HG03095 (cell line): ENCODE data around the gene MLC1.
"Not testable (repeated sequence)": the region's sequence is repeated elsewhere in the genome, so short reads cannot be mapped to it uniquely, and the experiment has no call there.

Experiments used
- ATAC-seq: cut with Tn5 transposase; IDR thresholded peaks from one replicate; pipeline ENCODE4 v1.9.1; 2021; ENCODE audit warnings: moderate library complexity; ENCODE audit not compliant: unreplicated experiment

Gene MLC1

DNA sequence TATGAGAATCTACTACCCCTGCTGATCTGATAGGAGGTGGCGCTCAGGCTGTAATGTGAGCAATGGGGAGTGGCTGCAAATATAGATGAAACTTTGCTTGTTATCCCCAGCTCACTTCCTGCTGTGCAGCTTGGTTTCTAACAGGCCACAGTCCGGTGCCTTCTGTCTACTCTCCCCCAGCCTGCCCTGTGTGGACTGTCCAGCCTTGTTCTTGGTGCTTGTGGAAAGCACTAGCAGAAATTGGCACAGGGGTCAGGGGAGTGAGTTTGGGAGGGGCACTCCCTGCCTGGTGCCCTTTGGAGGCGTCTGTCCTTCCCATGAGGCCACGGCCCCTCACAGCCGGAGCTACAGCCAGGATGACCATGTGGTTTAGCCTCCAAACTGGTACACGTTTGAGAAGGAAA lies 18.9 kb upstream of the MLC1 start:
- no peak for ATAC-seq

DNA sequence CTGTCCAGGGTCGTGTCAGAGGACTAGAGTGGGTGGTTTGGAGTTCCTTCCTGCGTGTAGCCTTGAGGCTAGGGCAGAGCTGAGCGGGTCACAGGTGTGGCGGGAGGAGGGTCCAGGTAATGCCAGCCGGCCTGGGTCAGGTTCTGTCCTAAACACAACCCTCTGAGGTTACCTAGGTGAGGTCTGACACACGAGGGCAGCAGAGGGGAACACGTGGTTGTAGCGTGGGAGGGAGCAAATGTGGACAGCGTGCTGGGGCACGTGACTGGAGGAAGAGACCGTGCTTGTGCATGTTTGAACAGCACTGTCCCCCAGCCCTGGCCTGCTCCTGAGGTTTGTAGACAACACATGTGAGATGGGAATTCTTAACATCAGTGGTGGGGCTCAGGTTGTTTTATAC lies 17.7 kb upstream of the MLC1 start:
- ATAC-seq: no peak

DNA sequence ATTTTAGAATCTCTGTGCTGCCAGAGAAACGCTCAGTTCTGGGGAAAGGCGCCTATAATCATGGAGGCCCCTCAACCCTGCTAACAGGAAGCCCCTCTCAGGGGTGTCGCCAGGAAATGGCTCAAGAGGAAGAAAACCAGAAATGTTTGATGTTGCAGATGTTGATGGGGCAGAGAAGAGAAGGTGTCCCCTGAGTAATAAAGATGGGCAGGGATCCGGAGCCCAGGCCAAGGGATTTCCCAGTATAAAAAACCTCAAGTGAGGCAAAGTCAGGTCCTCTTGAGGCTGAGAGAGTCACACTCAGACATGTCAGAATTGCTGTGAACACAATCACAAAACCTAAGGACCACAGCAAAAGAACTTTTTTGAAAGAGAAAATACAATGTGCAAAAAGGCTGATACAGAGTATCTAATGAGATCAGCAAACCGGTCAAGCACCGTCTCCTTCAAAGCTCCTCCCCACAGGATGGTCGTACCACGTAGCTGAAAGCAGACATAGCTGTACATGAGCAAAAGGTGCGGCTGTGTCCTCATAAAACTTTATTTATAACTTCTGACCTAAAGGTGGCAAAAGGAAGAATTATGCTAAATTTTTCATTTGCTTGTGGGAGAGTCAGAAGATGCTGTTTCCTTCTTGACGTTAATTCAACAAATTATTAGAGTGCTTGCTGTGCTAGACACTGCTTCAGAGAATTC lies 16.8 kb upstream of the MLC1 start:
- ATAC-seq: no peak

DNA sequence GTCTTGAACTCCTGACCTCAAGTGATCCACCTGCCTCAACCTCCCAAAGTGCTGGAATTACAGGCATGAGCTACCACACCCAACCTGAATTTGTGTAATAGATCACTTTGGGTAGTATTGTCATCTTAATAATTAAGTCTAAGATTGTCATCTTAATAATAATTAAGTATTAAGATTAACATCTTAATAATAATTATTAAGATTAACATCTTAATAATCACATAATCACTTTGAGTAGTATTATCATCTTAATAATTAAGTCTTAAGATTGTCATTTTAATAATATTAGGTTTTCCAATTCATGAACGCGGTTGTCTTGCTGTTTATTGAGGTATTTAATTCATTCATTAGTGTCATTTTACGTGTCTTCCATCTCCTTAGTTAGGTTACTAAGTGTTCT lies 12.8 kb upstream of the MLC1 start:
- no peak for ATAC-seq

DNA sequence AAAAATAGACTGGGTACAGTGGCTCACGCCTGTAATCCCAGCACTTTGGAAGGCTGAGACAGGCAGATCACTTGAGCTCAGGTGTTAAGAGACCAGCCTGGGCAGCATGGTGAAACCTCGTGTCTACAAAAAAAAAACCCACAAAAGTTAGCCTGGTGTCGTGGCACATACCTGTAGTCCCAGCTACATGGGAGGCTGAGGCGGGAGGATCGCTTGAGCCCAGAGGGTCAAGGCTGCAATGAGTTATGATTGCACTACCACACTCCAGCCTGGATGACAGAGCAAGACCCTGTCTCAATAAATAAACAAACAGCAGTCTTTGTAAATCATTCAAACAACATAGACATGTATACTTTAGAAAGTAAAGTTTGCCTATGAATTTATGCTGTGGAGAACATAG lies 7.1 kb upstream of the MLC1 start:
- no peak for ATAC-seq

DNA sequence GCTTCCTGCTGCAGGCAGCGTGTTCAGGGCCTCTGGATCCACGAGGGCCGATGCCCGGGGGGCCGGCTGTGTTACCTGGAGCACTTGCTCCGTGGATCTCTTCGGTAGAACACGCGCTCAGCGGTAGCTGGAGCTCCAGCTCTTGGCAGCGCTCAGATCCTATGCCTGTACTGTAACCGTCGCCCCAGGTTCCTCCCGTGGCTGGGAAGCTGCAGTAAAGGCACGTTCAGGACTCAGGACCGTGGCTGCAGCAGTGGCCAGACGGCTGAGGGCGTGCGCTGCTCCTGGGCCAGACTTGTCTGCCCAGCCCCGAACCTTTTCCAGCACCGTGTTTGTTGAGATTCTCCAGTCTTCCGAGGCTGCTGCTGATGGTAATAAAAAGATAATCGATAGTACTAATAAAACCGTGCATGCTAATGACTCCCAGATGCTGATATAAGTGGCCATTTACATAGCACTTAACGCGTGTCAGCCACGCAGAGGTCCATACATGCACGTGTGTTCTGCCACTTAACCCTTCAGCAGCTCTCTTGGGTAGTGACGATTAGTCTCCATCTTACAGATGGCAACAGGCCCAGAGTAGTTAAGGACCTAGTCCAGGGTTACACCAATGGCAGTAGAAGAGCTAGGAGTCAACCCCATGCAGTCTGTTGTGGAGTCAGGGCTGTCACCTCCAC lies 6.0 kb upstream of the MLC1 start:
- no peak for ATAC-seq

DNA sequence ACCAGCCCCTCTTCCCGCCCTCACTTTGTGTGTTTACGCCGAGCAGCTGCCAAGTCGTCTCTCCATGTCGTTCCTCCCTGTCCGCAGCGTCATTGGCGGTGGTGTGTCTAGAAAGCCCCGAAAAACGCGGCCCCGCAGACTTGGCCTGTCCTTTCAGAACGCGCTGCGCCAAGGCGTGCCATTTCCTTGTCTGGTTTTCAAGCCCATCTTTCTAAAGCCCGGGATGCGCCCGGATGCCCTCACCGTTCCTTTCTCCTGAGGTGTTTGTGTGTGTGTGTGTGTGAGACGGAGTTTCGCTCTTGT lies 5.1 kb upstream of the MLC1 start:
- ATAC-seq: no peak

DNA sequence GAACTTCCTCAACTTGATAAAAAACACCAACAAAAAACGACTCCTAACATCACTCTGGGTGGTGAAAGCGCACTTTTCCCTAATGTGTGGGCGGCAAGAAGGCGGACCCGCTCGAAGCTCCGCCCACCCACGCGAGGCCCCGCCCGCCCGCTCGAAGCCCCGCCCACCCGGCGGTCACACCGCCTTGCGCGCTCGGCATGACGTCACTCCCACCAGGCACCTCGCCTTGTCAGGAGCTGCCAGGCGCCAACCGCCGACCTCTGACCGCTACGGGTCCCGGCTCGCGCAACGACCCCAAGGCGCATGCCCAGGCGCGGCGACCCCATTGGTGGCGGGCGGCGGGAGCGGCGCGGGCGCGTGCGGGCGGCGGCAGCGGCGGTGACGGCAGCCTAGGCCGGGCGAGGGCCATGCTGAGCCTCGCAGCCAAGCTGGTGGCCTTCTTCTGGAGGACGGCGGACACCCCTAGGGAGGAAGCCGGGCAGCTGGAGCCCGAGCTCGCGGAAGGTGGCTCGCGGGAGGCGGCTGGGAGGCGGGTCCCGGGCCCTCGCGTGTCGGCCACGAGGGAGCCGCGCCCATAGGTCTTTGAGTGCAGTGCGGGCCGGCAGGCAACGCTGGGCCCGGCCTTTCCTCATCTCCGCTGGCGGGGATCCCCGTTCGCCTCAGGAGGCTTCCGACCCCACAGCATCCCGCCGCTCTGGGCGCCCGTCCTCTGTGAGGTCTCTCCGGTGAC lies 4.6 kb upstream of the MLC1 start, which contains the start of gene MOV10L1:
MOV10L1 (plus strand) TSS at position 325 of the 730 bp plus-strand sequence; CDS start at position 408, 83 bp downstream.
- ATAC-seq: no peak

DNA sequence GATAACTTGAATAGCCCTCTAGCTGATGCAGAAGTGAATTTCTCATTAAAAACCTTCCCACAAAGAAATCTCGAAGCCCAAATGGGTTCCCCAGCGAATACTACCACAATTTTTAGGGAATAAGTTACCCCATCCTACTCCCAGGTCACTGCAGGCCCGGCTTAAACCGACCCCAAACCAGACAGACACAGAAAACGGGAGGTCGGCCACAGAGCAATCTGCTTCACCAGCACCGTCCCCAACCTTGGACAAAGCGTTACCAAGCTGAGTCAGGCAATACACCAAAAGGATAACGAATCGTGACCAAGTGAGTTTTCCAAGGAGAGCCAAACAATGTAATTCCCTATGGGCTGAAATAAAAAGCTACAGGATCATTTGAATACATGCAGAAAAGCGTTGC lies 4.0 kb upstream of the MLC1 start:
- ATAC-seq: no peak

DNA sequence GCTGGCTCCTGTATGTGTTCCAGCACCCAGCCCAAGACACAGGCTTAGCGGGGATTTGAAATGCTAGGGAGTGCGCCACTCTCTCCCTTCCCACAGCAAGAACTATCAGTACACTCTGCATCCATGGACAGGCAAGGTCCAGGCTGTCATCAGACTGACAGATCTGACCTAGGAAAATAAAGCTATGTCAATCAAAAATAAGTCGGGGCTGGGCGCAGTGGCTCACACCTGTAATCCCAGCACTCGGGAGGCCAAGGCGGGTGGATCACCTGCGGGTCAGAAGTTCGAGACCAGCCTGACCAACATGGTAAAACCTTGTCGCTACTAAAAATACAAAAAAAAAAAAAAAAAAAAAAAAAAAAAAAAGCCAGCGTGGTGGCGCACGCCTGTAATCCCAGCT lies 2.9 kb upstream of the MLC1 start:
- no peak for ATAC-seq

DNA sequence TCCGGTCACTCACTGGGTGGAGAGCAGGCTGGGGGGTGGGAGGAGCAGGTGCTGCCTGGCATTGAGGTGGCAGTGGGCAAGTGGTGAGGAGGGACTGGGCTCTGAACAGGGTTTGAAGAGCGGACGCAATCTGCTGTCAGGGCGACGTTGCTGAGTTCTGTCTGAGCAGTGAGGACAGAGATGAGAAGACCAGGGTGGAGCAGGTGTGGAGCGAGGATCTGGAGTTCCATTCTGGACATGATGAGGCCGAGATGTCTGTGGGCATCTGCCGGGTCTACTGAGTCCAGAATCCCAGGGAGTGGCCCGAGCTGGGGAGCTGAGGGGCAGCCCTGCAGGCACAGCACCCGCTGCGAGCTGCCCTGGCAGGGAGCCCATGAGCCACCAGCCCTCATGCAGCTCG lies 2.4 kb upstream of the MLC1 start:
- no peak for ATAC-seq

DNA sequence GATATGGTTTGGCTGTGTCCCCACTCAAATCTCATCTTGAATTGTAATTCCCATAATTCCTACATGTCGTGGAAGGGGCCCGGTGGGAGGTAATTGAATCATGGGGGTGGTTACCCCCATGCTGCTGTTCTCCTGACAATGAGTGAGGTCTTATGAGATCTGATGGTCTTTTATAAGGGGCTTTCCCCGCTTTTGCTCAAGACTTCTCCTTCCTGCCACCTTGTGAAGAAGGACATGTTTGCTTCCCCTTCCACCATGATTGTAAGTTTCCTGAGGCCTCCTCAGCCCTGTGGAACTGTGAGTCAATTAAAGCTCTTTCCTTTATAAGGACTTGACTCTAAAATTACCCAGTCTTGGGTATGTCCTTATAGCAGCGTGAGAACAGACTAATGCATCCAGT lies 1.7 kb upstream of the MLC1 start:
- not testable (repeated sequence) for ATAC-seq

DNA sequence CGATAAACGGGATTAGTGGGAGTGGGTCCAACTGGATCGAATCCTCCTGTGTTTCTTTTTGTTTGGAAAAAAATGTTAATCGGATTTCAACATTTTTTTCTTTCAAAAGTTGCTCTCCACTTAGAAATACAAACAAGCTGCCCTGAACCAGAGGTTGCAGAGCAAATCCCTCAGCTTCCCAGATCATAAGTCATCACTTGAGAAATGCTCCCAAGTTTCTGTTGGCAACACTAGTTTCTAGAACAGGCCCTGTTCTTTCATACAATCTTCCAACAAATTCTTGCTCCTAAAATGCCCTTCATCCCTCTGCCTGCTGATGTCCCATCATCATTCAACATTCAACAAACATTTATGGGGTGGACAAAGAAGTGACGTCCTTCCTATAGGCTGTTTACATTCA lies 1.3 kb upstream of the MLC1 start:
- no peak for ATAC-seq

DNA sequence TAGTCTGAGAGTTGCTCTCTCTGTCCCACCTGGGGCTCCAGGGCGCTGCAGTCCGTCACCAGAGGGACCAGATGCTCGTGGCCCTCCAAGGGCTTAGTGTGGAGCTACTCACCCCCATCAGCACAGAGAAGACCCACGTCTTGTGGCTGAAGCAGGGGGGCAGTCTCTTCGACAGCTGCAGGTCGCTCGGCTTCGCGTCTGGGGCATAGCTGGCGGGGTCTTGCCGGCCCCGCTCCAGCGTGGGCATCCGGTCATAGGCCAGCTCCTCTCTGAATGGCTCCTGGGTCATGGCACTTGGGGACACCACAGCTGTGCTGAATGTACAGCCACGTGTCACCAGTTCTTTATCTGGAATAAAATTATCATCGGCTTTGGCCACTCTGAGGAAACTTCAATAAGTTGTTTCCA lies 608 bp downstream of the MLC1 start:
- ATAC-seq: no peak

DNA sequence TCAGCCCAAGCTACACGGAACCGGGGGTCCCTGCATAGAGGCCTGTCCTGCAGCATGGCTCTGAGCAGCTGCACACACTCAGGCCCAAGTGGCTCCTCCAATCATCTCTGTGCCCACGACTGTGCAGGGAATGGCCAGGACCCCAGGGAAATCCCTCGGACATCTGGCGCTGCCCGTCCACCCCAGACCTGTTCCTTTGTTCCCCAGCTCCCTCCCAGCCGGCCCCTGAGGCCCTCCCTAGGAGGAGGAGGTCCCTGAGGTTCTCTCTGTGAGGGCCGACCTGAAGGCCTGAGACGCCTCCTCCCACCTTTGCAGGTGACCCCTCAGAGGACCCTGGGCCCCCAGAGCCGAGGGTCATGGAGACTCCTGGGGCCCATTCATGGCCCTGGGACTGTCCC lies 1.1 kb downstream of the MLC1 start:
- ATAC-seq: no peak

DNA sequence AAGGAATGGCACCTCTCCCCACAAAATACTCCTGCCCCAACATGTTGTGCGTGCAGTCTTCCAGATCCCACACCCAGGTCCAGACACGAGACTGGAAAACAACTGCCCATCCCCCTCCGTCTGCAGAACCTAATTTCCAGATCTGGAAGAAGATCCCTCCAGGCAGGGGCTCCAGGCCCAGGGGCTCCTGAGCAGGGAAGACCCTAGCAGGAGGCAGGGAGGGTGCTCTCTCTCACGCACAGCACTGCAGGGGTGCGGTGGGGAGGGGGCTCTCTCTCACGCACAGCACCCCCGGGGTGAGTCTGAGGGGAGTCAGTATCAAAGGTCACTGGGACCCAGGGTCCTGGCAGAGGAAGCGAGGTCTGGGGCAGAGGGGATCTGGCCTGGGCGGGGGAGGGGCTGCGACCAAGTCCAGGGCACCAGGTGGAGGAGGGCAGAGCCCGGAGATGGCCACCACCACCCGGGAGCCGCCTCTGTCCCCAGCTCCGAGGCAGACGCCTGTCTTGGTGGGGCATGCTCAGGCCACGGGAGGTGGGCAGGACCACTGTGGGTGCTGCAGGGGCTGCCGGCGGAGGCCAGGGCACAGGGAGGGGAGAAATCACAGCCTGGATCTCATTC lies 1.7 kb downstream of the MLC1 start:
- no peak for ATAC-seq

DNA sequence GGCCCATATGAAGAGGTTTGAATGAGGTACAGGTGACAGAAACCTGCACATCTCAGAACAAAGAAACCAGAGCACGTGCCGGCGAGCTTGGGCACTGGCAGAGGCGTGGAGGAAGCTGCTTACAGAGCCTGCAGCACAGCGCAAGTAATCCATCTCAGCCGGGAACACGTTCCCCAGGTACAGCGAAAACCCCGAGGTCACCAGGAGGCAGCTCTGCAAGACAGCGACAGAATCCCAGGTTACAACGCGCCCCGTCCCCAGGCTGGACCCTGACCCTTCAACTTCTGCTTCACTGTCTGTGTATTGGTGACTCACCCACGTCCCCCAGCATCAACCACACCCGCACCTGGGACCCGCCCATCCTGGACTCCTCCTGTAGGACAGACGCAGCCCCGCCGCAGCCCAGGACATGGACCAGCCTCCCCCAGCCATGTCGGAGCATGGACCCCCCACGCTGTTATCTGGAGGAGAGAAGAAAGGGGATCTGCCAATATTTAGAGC lies 2.2 kb downstream of the MLC1 start:
- no peak for ATAC-seq

DNA sequence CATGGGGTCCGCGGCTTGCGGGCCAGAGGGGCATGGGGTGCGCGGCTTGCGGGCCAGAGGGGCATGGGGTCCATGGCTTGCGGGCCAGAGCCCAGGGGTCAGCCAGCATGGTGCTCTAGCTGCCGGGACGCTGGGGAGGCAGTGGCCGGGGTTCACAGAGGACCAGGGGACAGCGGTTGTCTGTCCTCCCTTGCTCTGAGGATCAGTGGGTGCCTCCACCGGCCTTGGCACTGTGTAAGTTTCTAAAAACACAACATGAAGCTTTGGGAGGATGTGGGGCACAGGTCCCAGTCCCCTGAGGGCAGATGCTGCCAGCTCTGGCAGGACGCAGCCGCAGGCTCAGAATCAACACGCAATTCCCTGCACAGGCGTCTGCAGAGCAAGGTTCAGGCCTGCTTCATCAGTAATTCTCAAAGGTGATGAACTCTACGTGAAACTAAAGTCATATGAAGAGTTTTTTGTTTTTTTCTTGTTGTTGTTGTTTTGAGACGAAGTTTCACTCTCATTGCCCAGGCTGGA lies 3.0 kb downstream of the MLC1 start:
- no peak for ATAC-seq

DNA sequence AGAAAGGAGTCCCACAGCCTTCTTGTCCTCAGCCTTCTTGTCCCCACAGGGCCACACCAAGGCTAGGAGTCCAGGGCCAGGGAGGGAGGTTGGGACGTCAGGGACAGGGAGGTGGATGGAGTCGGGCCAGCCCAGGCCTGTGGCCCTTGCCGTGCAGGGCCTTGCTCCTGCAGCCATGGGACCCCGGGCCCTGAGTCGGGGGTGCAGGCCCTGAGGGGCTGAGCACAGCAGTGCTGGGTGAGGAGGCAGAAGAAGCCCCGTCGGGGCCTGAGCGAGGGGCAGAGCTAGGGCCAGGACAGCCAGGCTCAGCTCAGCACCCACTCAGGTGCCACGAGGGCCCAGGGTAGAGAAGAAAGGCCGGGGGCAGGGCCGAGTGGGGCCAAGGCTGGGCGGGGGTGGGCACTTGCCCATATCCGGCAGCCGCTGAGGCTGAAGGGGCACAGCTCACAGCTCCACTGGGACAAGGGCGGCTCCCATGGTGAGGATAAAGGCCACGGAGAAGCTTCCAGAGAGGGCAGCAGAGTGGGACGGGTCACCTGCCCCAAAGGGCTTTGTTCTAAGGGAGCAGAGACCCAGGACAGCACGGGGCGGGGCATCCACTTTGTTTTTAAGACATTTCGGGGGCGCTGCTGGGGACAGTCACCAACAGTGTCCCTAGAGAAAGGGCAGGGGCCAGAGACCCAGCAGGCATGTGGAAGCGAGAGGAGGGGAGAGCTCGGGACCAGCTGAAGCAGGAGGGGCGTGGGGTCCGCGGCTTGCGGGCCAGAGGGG lies 3.6 kb downstream of the MLC1 start:
- no peak for ATAC-seq

DNA sequence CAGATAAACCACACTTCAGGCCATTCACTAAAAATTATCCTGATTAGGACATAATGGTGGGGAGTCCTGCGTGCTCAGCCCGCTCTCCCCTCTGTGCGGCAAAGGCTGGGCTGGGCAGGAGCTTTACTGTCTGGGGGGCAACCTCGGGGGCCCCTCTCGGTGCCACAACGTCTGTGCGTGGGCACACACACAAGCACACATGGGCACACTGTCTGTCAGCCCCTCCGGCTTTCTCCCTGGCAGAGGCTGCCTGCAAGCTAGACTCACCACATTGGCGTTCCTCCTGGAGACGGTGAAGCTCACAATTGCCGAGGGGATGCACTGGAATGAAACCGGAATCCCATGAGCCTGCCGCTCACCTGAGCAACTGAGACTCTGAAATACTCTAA lies 5.2 kb downstream of the MLC1 start:
- no peak for ATAC-seq

DNA sequence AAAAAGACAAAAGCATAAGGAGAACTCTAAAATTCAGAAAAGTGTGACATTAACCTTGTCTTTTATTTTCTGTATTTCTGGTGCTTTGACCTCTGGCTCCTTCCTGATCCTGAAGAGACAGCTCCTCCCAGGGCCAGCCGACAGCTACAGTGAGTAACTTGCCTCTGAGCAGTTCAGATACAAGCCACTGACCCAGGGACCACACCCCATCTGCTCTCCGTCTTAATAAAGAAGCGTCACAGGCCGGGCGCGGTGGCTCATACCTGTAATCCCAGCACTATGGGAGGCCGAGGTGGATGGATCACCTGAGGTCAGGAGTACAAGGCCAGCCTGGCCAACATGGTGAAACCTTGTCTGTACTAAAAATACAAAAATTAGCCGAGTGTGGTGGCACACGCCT lies 6.5 kb downstream of the MLC1 start:
- no peak for ATAC-seq
